Neuronal stem cell (in vitro differentiated cells): ENCODE results near the gene GALNT1.

ENCODE experiments used
- DNase-seq: peaks from one replicate; pipeline ENCODE4 v3.0.0-alpha.2; 2013; ENCODE audit warnings: low spot score
- H2AFZ ChIP-seq: one replicate; pipeline ENCODE4 v1.6.1; 2013; ENCODE audit warnings: mild to moderate bottlenecking, low read length, inconsistent platforms
- H2AK5ac ChIP-seq: 2 replicates; pipeline ENCODE4 v1.6.1; 2013; ENCODE audit warnings: low read depth, mild to moderate bottlenecking, inconsistent platforms, low read length, moderate library complexity, mixed read lengths
- H2BK120ac ChIP-seq: 2 replicates; pipeline ENCODE4 v1.6.1; 2013; ENCODE audit warnings: low read depth, mild to moderate bottlenecking, inconsistent platforms, low read length, moderate library complexity, mixed read lengths
- H2BK12ac ChIP-seq: one replicate; pipeline ENCODE4 v1.6.1; 2013; ENCODE audit warnings: low read length, inconsistent platforms
- H2BK15ac ChIP-seq: 2 replicates; pipeline ENCODE4 v1.6.1; 2013; ENCODE audit warnings: mild to moderate bottlenecking, low read length, inconsistent platforms, mixed read lengths
- H2BK5ac ChIP-seq: one replicate; pipeline ENCODE4 v1.6.1; 2013; ENCODE audit warnings: inconsistent platforms, mild to moderate bottlenecking, low read length, moderate library complexity
- H3K14ac ChIP-seq: one replicate; pipeline ENCODE4 v1.6.1; 2013; ENCODE audit warnings: low read length, inconsistent platforms
- H3K18ac ChIP-seq: 2 replicates; pipeline ENCODE4 v1.6.1; 2013; ENCODE audit warnings: low read length, inconsistent platforms
- H3K23ac ChIP-seq: 2 replicates; pipeline ENCODE4 v1.6.1; 2013; ENCODE audit warnings: low read depth, mild to moderate bottlenecking, mixed read lengths, low read length, inconsistent platforms; ENCODE audit not compliant: poor library complexity
- H3K27ac ChIP-seq: replicated peaks from 3 replicates; pipeline ENCODE4 v1.5.1; 2013; ENCODE audit warnings: low read length, inconsistent platforms
- H3K27me3 ChIP-seq, 3 experiments: 2 replicates each; pipeline ENCODE4 v1.6.1; 2013; ENCODE audit warnings: low read length in 3 of 3, mild to moderate bottlenecking in 2 of 3, inconsistent platforms in 1 of 3, low read depth in 1 of 3, mixed read lengths in 1 of 3, moderate library complexity in 1 of 3; ENCODE audit not compliant: control insufficient read depth in 3 of 3, insufficient read depth in 3 of 3
- H3K36me3 ChIP-seq, 2 donors: replicated peaks in 1 of 2; 2 replicates each; pipeline ENCODE4 v1.6.1; 2013; ENCODE audit warnings: low read length in 2 of 2; ENCODE audit not compliant: control insufficient read depth in 2 of 2, insufficient read depth in 2 of 2
- H3K4ac ChIP-seq: 2 replicates; pipeline ENCODE4 v1.6.1; 2013; ENCODE audit warnings: inconsistent platforms, mild to moderate bottlenecking, low read length, moderate library complexity
- H3K4me1 ChIP-seq, 2 donors: 1 replicate in 1 of 2; 2 replicates in 1 of 2; pipeline ENCODE4 v1.6.1; 2013; ENCODE audit warnings: low read length in 2 of 2, low read depth in 1 of 2; ENCODE audit not compliant: control insufficient read depth in 2 of 2, insufficient read depth in 1 of 2
- H3K4me2 ChIP-seq: one replicate; pipeline ENCODE4 v1.6.1; 2013; ENCODE audit warnings: mild to moderate bottlenecking, low read length, inconsistent platforms; ENCODE audit not compliant: insufficient read depth, poor library complexity, severe bottlenecking
- H3K4me3 ChIP-seq, 2 donors: 2 replicates each; pipeline ENCODE4 v1.5.1; 2013; ENCODE audit warnings: low read length in 2 of 2, mild to moderate bottlenecking in 2 of 2, inconsistent platforms in 1 of 2, moderate library complexity in 1 of 2
- H3K79me1 ChIP-seq: one replicate; pipeline ENCODE4 v1.6.1; 2013; ENCODE audit warnings: low read depth, mild to moderate bottlenecking, inconsistent platforms, low read length, moderate library complexity
- H3K9ac ChIP-seq: one replicate; pipeline ENCODE4 v1.6.1; 2013; ENCODE audit warnings: mild to moderate bottlenecking, low read depth, low read length, inconsistent platforms; ENCODE audit not compliant: poor library complexity
- H3K9me3 ChIP-seq, 2 donors: replicated peaks in 1 of 2; 2 replicates each; pipeline versions ENCODE3 to v1.6.1; 2013; ENCODE audit warnings: low read length in 2 of 2, mild to moderate bottlenecking in 2 of 2, inconsistent platforms in 1 of 2, low read depth in 1 of 2, mixed read lengths in 1 of 2, moderate library complexity in 1 of 2; ENCODE audit not compliant: control insufficient read depth in 2 of 2, insufficient read depth in 1 of 2
- H4K8ac ChIP-seq: one replicate; pipeline ENCODE4 v1.6.1; 2013; ENCODE audit warnings: low read depth, mild to moderate bottlenecking, inconsistent platforms, low read length, moderate library complexity
- H4K91ac ChIP-seq: one replicate; pipeline ENCODE4 v1.6.1; 2013; ENCODE audit warnings: low read length, low read depth, mild to moderate bottlenecking, inconsistent platforms; ENCODE audit not compliant: poor library complexity
- WGBS, 2 donors: extraction: QIAGEN DNeasy Blood & Tissue Kit; methylation state at CpG; one replicate each; pipeline ENCODE4 v1.1.7; 2013; ENCODE audit warnings: missing lambda C conversion rate in 2 of 2, mixed read lengths in 1 of 2; ENCODE audit not compliant: insufficient read length in 2 of 2, insufficient replicate concordance in 1 of 2; ENCODE audit errors: extremely low coverage in 2 of 2; 5-methylcytosine and 5-hydroxymethylcytosine counted together

GALNT1 gene

DNA sequence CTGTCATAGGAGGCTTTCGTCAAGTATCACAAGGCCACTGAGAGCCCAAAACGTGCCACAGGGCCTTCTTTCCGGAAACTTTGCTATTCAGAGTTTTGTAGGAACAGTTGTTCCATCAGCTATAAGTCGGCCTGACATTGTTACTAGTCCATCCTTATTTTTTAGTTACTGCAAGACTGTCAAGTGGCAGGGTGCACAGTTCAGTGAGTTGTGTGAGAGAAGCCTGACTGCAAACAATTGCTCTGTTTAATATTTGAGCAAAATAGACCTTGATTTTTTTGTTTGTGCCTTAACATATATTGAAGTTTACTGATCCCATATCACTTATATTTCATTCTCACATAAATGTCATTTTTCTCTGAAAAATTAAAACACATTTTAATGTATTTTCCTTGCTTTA is 110.1 kb downstream of the GALNT1 start:
- H3K9me3 ChIP-seq: no peaks in the 10 kb centered on the region
- H2BK15ac ChIP-seq: no peak overlapping the region
- H2BK120ac ChIP-seq: no peak overlapping the region
- H2BK12ac ChIP-seq: no peak overlapping the region
- no peak overlapping the region for H3K9ac ChIP-seq
- no peak overlapping the region for H2AK5ac ChIP-seq
- H3K4me2 ChIP-seq: no peak overlapping the region
- DNase-seq: no peak
- H2AFZ ChIP-seq: no peak overlapping the region
- no peak overlapping the region for H2BK5ac ChIP-seq
- no peaks in the 10 kb centered on the region for H3K4me1 ChIP-seq
- H3K4ac ChIP-seq: no peak overlapping the region
- H3K36me3 ChIP-seq: peaks cover 2 to 81% of the 10 kb centered on the region in 2 donors
- no peak overlapping the region for H3K18ac ChIP-seq
- H3K4me3 ChIP-seq: no peak overlapping the region
- no peak overlapping the region for H4K8ac ChIP-seq
- no peak overlapping the region for H3K14ac ChIP-seq
- H3K79me1 ChIP-seq: no peaks in the 10 kb centered on the region
- H4K91ac ChIP-seq: no peak overlapping the region
- no CpG with 5 or more reads among the region's 4 CpGs for WGBS, 2 donors
- H3K27ac ChIP-seq: no peak overlapping the region
- H3K23ac ChIP-seq: no peak overlapping the region
- H3K27me3 ChIP-seq: no peaks in the 10 kb centered on the region

DNA sequence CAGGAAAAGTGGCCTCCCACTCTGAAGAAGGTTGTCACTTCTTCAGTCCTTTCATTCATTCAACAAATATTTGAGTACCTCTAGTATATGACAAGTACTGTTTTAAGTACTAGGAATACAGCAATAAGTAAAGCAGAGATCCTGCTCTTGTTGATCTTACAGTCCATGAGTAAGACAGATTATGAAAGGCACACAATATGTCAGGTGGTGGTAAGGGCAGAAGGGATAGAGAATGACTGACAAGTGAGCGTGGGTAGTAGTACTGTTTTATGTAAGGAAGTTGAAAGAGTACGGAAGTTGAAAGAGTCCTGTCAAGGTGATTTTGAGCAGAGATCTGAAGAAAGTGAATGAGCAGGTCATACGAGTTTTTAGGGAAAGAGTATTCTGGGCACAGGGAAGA is 111.3 kb downstream of the GALNT1 start:
- Histone ChIP-seq H3K4me2 (no peak overlapping the region), H3K4me3 (no peak overlapping the region), H3K27me3 (no peaks in the 10 kb centered on the region), H3K4me1 (no peaks in the 10 kb centered on the region), H2BK120ac (no peak overlapping the region), H3K27ac (no peak overlapping the region), H3K18ac (no peak overlapping the region), H3K4ac (no peak overlapping the region), H3K9ac (no peak overlapping the region), H2BK15ac (no peak overlapping the region), H2BK5ac (no peak overlapping the region), H2AFZ (no peak overlapping the region), H4K91ac (no peak overlapping the region), H4K8ac (no peak overlapping the region), H3K14ac (no peak overlapping the region), H3K23ac (no peak overlapping the region), H2BK12ac (no peak overlapping the region), H3K36me3 (peaks cover 2 to 78% of the 10 kb centered on the region in 2 donors), H3K9me3 (no peaks in the 10 kb centered on the region), H3K79me1 (no peaks in the 10 kb centered on the region), H2AK5ac (no peak overlapping the region)
- no peak for DNase-seq
- 100% methylated on average over 1 to 2 of the region's 3 CpGs for WGBS, 2 donors

DNA sequence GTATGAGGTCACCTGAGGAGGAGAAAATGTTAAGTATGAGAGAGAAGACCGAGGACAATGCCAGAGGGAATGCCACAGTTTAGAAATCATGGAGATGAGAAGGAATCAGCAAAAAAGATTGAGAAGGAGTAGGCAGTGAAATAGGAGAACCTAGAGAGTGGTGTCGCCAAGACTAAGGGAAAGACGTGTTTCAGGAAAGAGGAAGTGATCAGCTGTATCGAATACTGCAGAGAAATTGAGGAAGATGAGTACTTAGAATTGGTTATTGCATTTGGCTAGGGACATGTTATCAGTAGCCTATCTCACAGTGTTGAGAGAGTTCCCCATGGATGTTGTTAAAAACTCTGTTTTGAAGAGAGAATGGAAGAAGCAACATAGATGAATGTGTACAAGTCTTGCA is 112.3 kb downstream of the GALNT1 start:
- Histone ChIP-seq H4K91ac (no peak overlapping the region), H3K18ac (no peak overlapping the region), H3K4me3 (no peak overlapping the region), H3K9me3 (no peaks in the 10 kb centered on the region), H2BK120ac (no peak overlapping the region), H3K27me3 (no peaks in the 10 kb centered on the region), H2BK15ac (no peak overlapping the region), H3K4me1 (no peaks in the 10 kb centered on the region), H3K79me1 (no peaks in the 10 kb centered on the region), H3K4me2 (no peak overlapping the region), H3K14ac (no peak overlapping the region), H3K23ac (no peak overlapping the region), H2AFZ (no peak overlapping the region), H3K9ac (no peak overlapping the region), H3K4ac (no peak overlapping the region), H3K36me3 (peaks cover 0 to 77% of the 10 kb centered on the region in 2 donors), H2BK12ac (no peak overlapping the region), H2AK5ac (no peak overlapping the region), H3K27ac (no peak overlapping the region), H2BK5ac (no peak overlapping the region), H4K8ac (no peak overlapping the region)
- DNase-seq: no peak
- WGBS, 2 donors: no CpG with 5 or more reads among the region's 4 CpGs

DNA sequence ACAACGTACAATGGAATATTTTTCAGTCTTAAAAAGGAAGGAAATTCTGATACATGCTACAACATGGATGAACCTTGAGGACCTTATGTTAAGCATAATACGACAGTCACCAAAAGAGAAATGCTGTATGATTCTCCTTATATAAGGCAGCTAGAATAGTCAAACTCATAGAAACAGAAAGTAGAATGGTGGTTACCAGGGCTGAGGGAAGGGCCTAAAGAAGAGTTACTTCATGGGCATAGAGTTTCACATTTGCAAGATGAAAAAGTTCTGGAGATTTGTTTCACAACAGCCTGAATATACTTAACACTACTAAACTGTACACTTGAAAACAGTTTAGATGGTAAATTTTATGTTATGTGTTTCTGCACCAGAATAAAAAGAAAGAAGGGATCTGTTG is 113.3 kb downstream of the GALNT1 start:
- H3K9ac ChIP-seq: no peak overlapping the region
- no peak overlapping the region for H3K4me2 ChIP-seq
- H2BK12ac ChIP-seq: no peak overlapping the region
- H2AFZ ChIP-seq: no peak overlapping the region
- H3K79me1 ChIP-seq: no peaks in the 10 kb centered on the region
- H3K9me3 ChIP-seq: no peaks in the 10 kb centered on the region
- H3K23ac ChIP-seq: no peak overlapping the region
- no peak overlapping the region for H3K4me3 ChIP-seq
- H3K4ac ChIP-seq: no peak overlapping the region
- H3K27me3 ChIP-seq: no peaks in the 10 kb centered on the region
- H2BK15ac ChIP-seq: no peak overlapping the region
- no peak overlapping the region for H3K14ac ChIP-seq
- H3K36me3 ChIP-seq: peaks cover 0 to 76% of the 10 kb centered on the region in 2 donors
- WGBS, 2 donors: no CpG with 5 or more reads among the region's 2 CpGs
- no peak for DNase-seq
- no peak overlapping the region for H2AK5ac ChIP-seq
- H3K18ac ChIP-seq: no peak overlapping the region
- no peak overlapping the region for H4K8ac ChIP-seq
- no peaks in the 10 kb centered on the region for H3K4me1 ChIP-seq
- no peak overlapping the region for H2BK120ac ChIP-seq
- no peak overlapping the region for H2BK5ac ChIP-seq
- H4K91ac ChIP-seq: no peak overlapping the region
- H3K27ac ChIP-seq: no peak overlapping the region
